IMR-90 (cell line): ENCODE results near the gene IL20. TPM values are rescaled to one million over a fixed set of nuclear protein-coding genes. Genes with fewer than 3 reads are reported as not detected.

ENCODE experiments used
- ATAC-seq: fragments of 200-7000 bp; cut with Tn5 transposase; 2 replicates; pipeline ENCODE4 v1.9.1; 2020; ENCODE audit warnings: low read depth, mild to moderate bottlenecking, moderate library complexity
- BruUV-seq: library from RNA; stranded (reverse); fragments of 400-500 nt; replicated peaks from 2 replicates; lab custom pipeline; 2021; lab: Mats Ljungman, UMichigan
- CTCF ChIA-PET: fragments of 300-600 bp; formaldehyde crosslinking; extraction: SDS; loops from one replicate; lab custom pipeline; 2021; ENCODE audit warnings: antibody characterized with exemption; lab: Yijun Ruan, JAX
- POLR2A ChIA-PET: fragments of 300-600 bp; sonication (Branson Sonifier 250); formaldehyde crosslinking; loops from one replicate; lab custom pipeline; 2022; ENCODE audit warnings: antibody characterized with exemption; ENCODE audit not compliant: unreplicated experiment; lab: Charles Lee
- DNase-seq: peaks from one replicate; pipeline ENCODE4 v3.0.0; 2013
- H2AFZ ChIP-seq: replicated peaks from 2 replicates; pipeline ENCODE3; 2013; ENCODE audit warnings: low read length, mild to moderate bottlenecking; ENCODE audit not compliant: poor library complexity
- H2AK5ac ChIP-seq: 2 replicates; pipeline ENCODE4 v1.6.1; 2013; ENCODE audit warnings: low read depth, low read length, inconsistent platforms
- H2AK9ac ChIP-seq: replicated peaks from 2 replicates; pipeline ENCODE3; 2013; ENCODE audit warnings: mild to moderate bottlenecking, low read depth, low read length, moderate library complexity; ENCODE audit not compliant: poor library complexity
- H2BK120ac ChIP-seq: 2 replicates; pipeline ENCODE4 v1.6.1; 2013; ENCODE audit warnings: low read depth, low read length, inconsistent platforms
- H2BK15ac ChIP-seq: 3 replicates; pipeline ENCODE4 v1.6.1; 2013; ENCODE audit warnings: low read depth, low read length, inconsistent platforms
- H2BK20ac ChIP-seq: 2 replicates; pipeline ENCODE4 v1.6.1; 2013; ENCODE audit warnings: low read depth, mild to moderate bottlenecking, inconsistent platforms, low read length, moderate library complexity
- H2BK5ac ChIP-seq: 2 replicates; pipeline ENCODE4 v1.6.1; 2013; ENCODE audit warnings: mild to moderate bottlenecking, low read depth, low read length, inconsistent platforms; ENCODE audit not compliant: poor library complexity, severe bottlenecking
- H3K14ac ChIP-seq: replicated peaks from 2 replicates; pipeline ENCODE4 v1.6.1; 2013; ENCODE audit warnings: low read depth, low read length, inconsistent platforms
- H3K18ac ChIP-seq: 2 replicates; pipeline ENCODE4 v1.6.1; 2013; ENCODE audit warnings: low read depth, low read length, control low read depth
- H3K23ac ChIP-seq: 2 replicates; pipeline ENCODE4 v1.6.1; 2013; ENCODE audit warnings: low read depth, low read length, inconsistent platforms
- H3K27ac ChIP-seq: 2 replicates; pipeline ENCODE4 v1.5.1; 2013; ENCODE audit warnings: mild to moderate bottlenecking, control low read depth, low read length; ENCODE audit not compliant: insufficient read depth
- H3K27me3 ChIP-seq: 2 replicates; pipeline ENCODE4 v1.6.1; 2013; ENCODE audit warnings: low read length; ENCODE audit not compliant: control insufficient read depth, insufficient read depth
- H3K36me3 ChIP-seq: 2 replicates; pipeline ENCODE4 v1.6.1; 2013; ENCODE audit warnings: low read length, mixed read lengths; ENCODE audit not compliant: control insufficient read depth, insufficient read depth
- H3K4ac ChIP-seq: 2 replicates; pipeline ENCODE4 v1.6.1; 2013; ENCODE audit warnings: low read depth, low read length, inconsistent platforms
- H3K4me1 ChIP-seq: 2 replicates; pipeline ENCODE4 v1.6.1; 2013; ENCODE audit warnings: low read length, mixed read lengths; ENCODE audit not compliant: control insufficient read depth, insufficient read depth
- H3K4me2 ChIP-seq: 2 replicates; pipeline ENCODE4 v1.6.1; 2013; ENCODE audit warnings: low read depth, mild to moderate bottlenecking, control low read depth, low read length, moderate library complexity
- H3K4me3 ChIP-seq: 2 replicates; pipeline ENCODE4 v1.5.1; 2013; ENCODE audit warnings: low read depth, mild to moderate bottlenecking, control low read depth, low read length, moderate library complexity; ENCODE audit not compliant: insufficient read depth
- H3K56ac ChIP-seq: 2 replicates; pipeline ENCODE4 v1.6.1; 2013; ENCODE audit warnings: low read length, inconsistent platforms; ENCODE audit not compliant: insufficient read depth; ENCODE audit errors: extremely low read depth
- H3K79me1 ChIP-seq, 2 experiments: 2 replicates each; pipeline ENCODE4 v1.6.1; 2013; ENCODE audit warnings: low read length in 2 of 2, inconsistent platforms in 1 of 2, low read depth in 1 of 2
- H3K9ac ChIP-seq: 2 replicates; pipeline ENCODE4 v1.6.1; 2013; ENCODE audit warnings: low read depth, low read length, control low read depth
- H3K9me1 ChIP-seq: 2 replicates; pipeline ENCODE4 v1.6.1; 2013; ENCODE audit warnings: low read length, inconsistent platforms; ENCODE audit not compliant: insufficient read depth
- H3K9me3 ChIP-seq: 2 replicates; pipeline ENCODE4 v1.6.1; 2013; ENCODE audit warnings: low read length; ENCODE audit not compliant: control insufficient read depth, insufficient read depth
- H4K20me1 ChIP-seq: 2 replicates; pipeline ENCODE4 v1.6.1; 2013; ENCODE audit warnings: low read length, inconsistent platforms; ENCODE audit not compliant: insufficient read depth
- H4K5ac ChIP-seq: 2 replicates; pipeline ENCODE4 v1.6.1; 2013; ENCODE audit warnings: mild to moderate bottlenecking, low read depth, low read length, control low read depth
- H4K8ac ChIP-seq, 2 experiments: 2 replicates each; pipeline ENCODE4 v1.6.1; 2013; ENCODE audit warnings: low read depth in 2 of 2, low read length in 2 of 2, control low read depth in 1 of 2, inconsistent platforms in 1 of 2
- H4K91ac ChIP-seq: 2 replicates; pipeline ENCODE4 v1.6.1; 2013; ENCODE audit warnings: low read depth, low read length, inconsistent platforms; ENCODE audit not compliant: insufficient read depth
- BHLHE40 ChIP-seq: fragments of 150-350 bp; IDR thresholded peaks from 2 replicates; pipeline ENCODE4 v1.6.1; 2016; ENCODE audit warnings: mild to moderate bottlenecking, low read depth, low read length
- CEBPB ChIP-seq: IDR thresholded peaks from 2 replicates; pipeline ENCODE4 v1.6.1; 2012; ENCODE audit warnings: low read depth, low read length, improper control_type of control experiment
- CHD1 ChIP-seq: IDR thresholded peaks from 2 replicates; pipeline ENCODE4 v1.6.1; 2012; ENCODE audit warnings: low read depth, low read length, improper control_type of control experiment
- CTCF ChIP-seq: conservative IDR thresholded peaks from 2 replicates; pipeline ENCODE4 v1.5.1; 2012; ENCODE audit warnings: mild to moderate bottlenecking, low read depth, low read length, improper control_type of control experiment
- ELK1 ChIP-seq: fragments of 150-350 bp; IDR thresholded peaks from 2 replicates; pipeline ENCODE4 v1.6.1; 2016; ENCODE audit warnings: low read depth, mild to moderate bottlenecking, low read length, moderate library complexity, borderline replicate concordance
- FOS ChIP-seq: fragments of 150-350 bp; IDR thresholded peaks from 2 replicates; pipeline ENCODE4 v1.6.1; 2016; ENCODE audit warnings: low read depth, low read length
- MAFK ChIP-seq: IDR thresholded peaks from 2 replicates; pipeline ENCODE4 v1.6.1; 2012; ENCODE audit warnings: low read depth, low read length, improper control_type of control experiment
- MAZ ChIP-seq: IDR thresholded peaks from 2 replicates; pipeline ENCODE4 v1.6.1; 2012; ENCODE audit warnings: low read depth, mild to moderate bottlenecking, low read length, improper control_type of control experiment, moderate library complexity, borderline replicate concordance
- MXI1 ChIP-seq: IDR thresholded peaks from 2 replicates; pipeline ENCODE4 v1.6.1; 2012; ENCODE audit warnings: low read depth, mild to moderate bottlenecking, low read length, moderate library complexity, borderline replicate concordance
- NFE2L2 ChIP-seq: fragments of 150-350 bp; IDR thresholded peaks from 2 replicates; pipeline ENCODE4 v1.6.1; 2016; ENCODE audit warnings: low read depth, mild to moderate bottlenecking, low read length
- POLR2A ChIP-seq: IDR thresholded peaks from 2 replicates; pipeline ENCODE4 v1.6.1; 2012; ENCODE audit warnings: mild to moderate bottlenecking, low read depth, low read length
- RAD21 ChIP-seq: IDR thresholded peaks from 2 replicates; pipeline ENCODE4 v1.6.1; 2012; ENCODE audit warnings: low read length, improper control_type of control experiment
- RCOR1 ChIP-seq: IDR thresholded peaks from 2 replicates; pipeline ENCODE4 v1.6.1; 2012; ENCODE audit warnings: mild to moderate bottlenecking, low read length, improper control_type of control experiment; ENCODE audit not compliant: insufficient replicate concordance
- RFX5 ChIP-seq: IDR thresholded peaks from 2 replicates; pipeline ENCODE4 v1.8.0; 2012; ENCODE audit warnings: low read depth, mild to moderate bottlenecking, low read length, moderate library complexity
- SMC3 ChIP-seq: fragments of 150-350 bp; IDR thresholded peaks from 2 replicates; pipeline ENCODE4 v1.6.1; 2016; ENCODE audit warnings: low read depth, mild to moderate bottlenecking, antibody characterized with exemption, low read length, moderate library complexity
- USF2 ChIP-seq: fragments of 150-350 bp; IDR thresholded peaks from 2 replicates; pipeline ENCODE4 v1.6.1; 2017; ENCODE audit warnings: mild to moderate bottlenecking, antibody characterized with exemption, low read length, low read depth
- WGBS, 2 experiments: methylation state at CpG; one replicate each; pipeline versions ENCODE4 v1.1.5 to v1.1.7; 2013; ENCODE audit warnings: missing lambda C conversion rate in 2 of 2; ENCODE audit not compliant: insufficient read length in 1 of 2; ENCODE audit errors: extremely low coverage in 2 of 2; 5-methylcytosine and 5-hydroxymethylcytosine counted together
- dilution Hi-C: fragments of 300-500 bp; cut with HindIII; formaldehyde crosslinking; loops from one replicate; pipeline ENCODE4 v1.14.3; 2018; ENCODE audit warnings: low sequenced_read_pairs; ENCODE audit not compliant: unreplicated experiment
- in situ Hi-C: fragments of 300-500 bp; cut with MboI; formaldehyde crosslinking; loops from 3 replicates; pipeline ENCODE4 v1.14.3; 2019; ENCODE audit warnings: low sequenced_read_pairs, inconsistent platforms, mixed read lengths
- intact Hi-C: fragments of 100-400 bp; cut with micrococcal nuclease; formaldehyde crosslinking; loops from 2 replicates; pipeline ENCODE4 v1.10.0; 2022
- polyA plus RNA-seq, 3 experiments: library from polyadenylated mRNA; depleted of rRNA; stranded (reverse); fragments of >200 nt; gene quantifications; 2 replicates each; pipeline ENCODE4 v1.2.3, GENCODE V29; 2012; ENCODE audit warnings: low replicate concordance in 1 of 3
- total RNA-seq: library from RNA; depleted of rRNA; stranded (reverse); fragments of >200 nt; gene quantifications from 2 replicates; pipeline ENCODE4 v1.2.3, GENCODE V29; 2012

The IL20 gene
- total and polyA plus RNA-seq, 2 of the 4 experiments (the other 2 are of a cell fraction), result not detected

- Histone ChIP-seq H4K20me1 (no peaks in the 10 kb centered on the region), H3K9me3 (no peaks in the 10 kb centered on the region), H3K27me3 (peaks cover 7% of the 10 kb centered on the region), H2AFZ (no peak overlapping the region), H3K9ac (no peak overlapping the region), H3K18ac (no peak overlapping the region), H3K4me3 (no peak overlapping the region), H3K23ac (no peak overlapping the region), H3K4me1 (no peaks in the 10 kb centered on the region), H3K4me2 (no peak overlapping the region), H3K9me1 (no peaks in the 10 kb centered on the region; the same call in 1 of the 2 replicates), H3K4ac (no peak overlapping the region), H2BK120ac (no peak overlapping the region), H3K79me1 (no peaks in the 10 kb centered on the region), H2BK20ac (no peak overlapping the region), H3K56ac (no peak overlapping the region), H2BK5ac (no peak overlapping the region), H4K91ac (no peak overlapping the region), H2BK15ac (no peak overlapping the region), H3K27ac (no peak overlapping the region), H2AK5ac (no peak overlapping the region), H3K36me3 (no peaks in the 10 kb centered on the region), H4K8ac (no peak overlapping the region), H2AK9ac (no peak overlapping the region), H3K14ac (no peak overlapping the region), H4K5ac (no peak overlapping the region)
- in situ Hi-C loops (no loop called here), intact Hi-C loops (no loop called here), dilution Hi-C loops (no loop called here)
- no TSS peak for BruUV-seq
- ATAC-seq, result no peak
- no peak for DNase-seq
- no CpG with 5 or more reads among the region's 2 CpGs for WGBS, 2 experiments
- ChIA-PET CTCF (interaction anchor here (1.2 kb wide), 1 partner anchor 55 kb away, joined by 3 read pairs; no protein-coding TSS in a partner anchor), POLR2A (no interaction called here)
- TF ChIP-seq RAD21, result no peak
- no peak for TF ChIP-seq SMC3
- TF ChIP-seq USF2, result no peak
- TF ChIP-seq RFX5, result no peak
- TF ChIP-seq RCOR1, result no peak
- no peak for TF ChIP-seq POLR2A
- no peak for TF ChIP-seq FOS
- no peak for TF ChIP-seq MXI1
- no peak for TF ChIP-seq MAFK
- no peak for TF ChIP-seq MAZ
- no peak for TF ChIP-seq ELK1
- TF ChIP-seq CEBPB, result no peak
- no peak for TF ChIP-seq NFE2L2
- no peak for TF ChIP-seq CHD1
- TF ChIP-seq CTCF, result no peak
- no peak for TF ChIP-seq BHLHE40
These were observed 32.2 kb upstream of the IL20 start for GRCh38 chr1:206833106-206833680.
